Naive thymus-derived CD8-positive, alpha-beta T cell (primary cell): ENCODE measurements around the gene ELOVL1. TPM values are rescaled to one million over a fixed set of nuclear protein-coding genes. Genes with fewer than 3 reads are reported as not detected.

Experiments
- ATAC-seq, 2 donors: fragments of 150-1000 bp; cut with Tn5 transposase in 1 of 2; sonication (Bioruptor Pico), chemical (Tn5 transposase) in 1 of 2; 1 replicate in 1 of 2; 2 replicates in 1 of 2; pipeline ENCODE4 v1.10.0; 2021; ENCODE audit warnings: mild to moderate bottlenecking in 2 of 2, moderate library complexity in 2 of 2
- POLR2A ChIA-PET: fragments of 350-600 bp; sonication (Branson Sonifier 250); formaldehyde crosslinking; loops from one replicate; lab custom pipeline; 2021; ENCODE audit warnings: antibody characterized with exemption; lab: Charles Lee
- DNase-seq, 10 donors: peaks; one replicate each; pipeline versions ENCODE4 v3.0.0 to v3.0.0-alpha.2; 2020 to 2022
- H3K27ac Mint-ChIP-seq, 10 donors: one replicate each; pipeline ENCODE4 v1.8.0; 2020 to 2022; ENCODE audit warnings: mild to moderate bottlenecking in 10 of 10, mixed read lengths in 10 of 10, moderate library complexity in 4 of 10, inconsistent platforms in 1 of 10
- H3K27me3 Mint-ChIP-seq, 5 donors: one replicate each; pipeline ENCODE4 v1.8.0; 2021 to 2022; ENCODE audit warnings: mixed read lengths in 5 of 5
- H3K36me3 Mint-ChIP-seq, 3 donors: one replicate each; pipeline ENCODE4 v1.8.0; 2020 to 2022; ENCODE audit warnings: mixed read lengths in 3 of 3, mild to moderate bottlenecking in 2 of 3, inconsistent platforms in 1 of 3
- H3K4me1 Mint-ChIP-seq, 4 donors: one replicate each; pipeline ENCODE4 v1.8.0; 2021 to 2022; ENCODE audit warnings: mixed read lengths in 4 of 4
- H3K4me3 Mint-ChIP-seq, 10 donors: one replicate each; pipeline ENCODE4 v1.8.0; 2020 to 2022; ENCODE audit warnings: mild to moderate bottlenecking in 10 of 10, mixed read lengths in 10 of 10, moderate library complexity in 6 of 10, inconsistent platforms in 1 of 10
- H3K9me3 Mint-ChIP-seq, 9 donors: one replicate each; pipeline ENCODE4 v1.8.0; 2020 to 2022; ENCODE audit warnings: mixed read lengths in 9 of 9, mild to moderate bottlenecking in 3 of 9, inconsistent platforms in 1 of 9, moderate library complexity in 1 of 9
- polyA plus RNA-seq, 3 donors: library from polyadenylated mRNA; unstranded; fragments of 300-500 nt; fragmentation: Illumina TruSeq; gene quantifications; one replicate each; pipeline ENCODE4 v1.2.3, GENCODE V29; 2021
- total RNA-seq, 8 experiments: library from RNA in 2 of 8; stranded (reverse) in 2 of 8; gene quantifications; one replicate each; pipeline ENCODE4 v1.2.3 and lab custom pipeline; 2021 to 2026

Gene ELOVL1
- total and polyA plus RNA-seq, 5 experiments from 2014 or later, result 30.3 to 49.4 (median 39.8) TPM

- POLR2A ChIA-PET, result no interaction called here
- peaks cover 0 to 2% (median 0%) of the 10 kb centered on the region in 4 donors for H3K4me1 Mint-ChIP-seq
- H3K9me3 Mint-ChIP-seq, result no peaks in the 10 kb centered on the region
- H3K27me3 Mint-ChIP-seq, result peaks cover 0 to 1% (median 0%) of the 10 kb centered on the region in 5 donors
- DNase-seq (no peak), ATAC-seq (no peak)
- no peak within 1 kb of the TSS for H3K4me3 Mint-ChIP-seq
- H3K36me3 Mint-ChIP-seq, result no peaks in the 10 kb centered on the region
- H3K27ac Mint-ChIP-seq, result peak within 1 kb of the TSS in 2 of 10 donors; percentile 38 to 43
Measured at GRCh38 chr1:43337588-43337987, 30.2 kb downstream of the ELOVL1 start, which contains the start of gene MPL. TSS of gene MPL (plus strand) at chr1:43337818. CDS start at chr1:43337849, 31 bp downstream.

DNA sequence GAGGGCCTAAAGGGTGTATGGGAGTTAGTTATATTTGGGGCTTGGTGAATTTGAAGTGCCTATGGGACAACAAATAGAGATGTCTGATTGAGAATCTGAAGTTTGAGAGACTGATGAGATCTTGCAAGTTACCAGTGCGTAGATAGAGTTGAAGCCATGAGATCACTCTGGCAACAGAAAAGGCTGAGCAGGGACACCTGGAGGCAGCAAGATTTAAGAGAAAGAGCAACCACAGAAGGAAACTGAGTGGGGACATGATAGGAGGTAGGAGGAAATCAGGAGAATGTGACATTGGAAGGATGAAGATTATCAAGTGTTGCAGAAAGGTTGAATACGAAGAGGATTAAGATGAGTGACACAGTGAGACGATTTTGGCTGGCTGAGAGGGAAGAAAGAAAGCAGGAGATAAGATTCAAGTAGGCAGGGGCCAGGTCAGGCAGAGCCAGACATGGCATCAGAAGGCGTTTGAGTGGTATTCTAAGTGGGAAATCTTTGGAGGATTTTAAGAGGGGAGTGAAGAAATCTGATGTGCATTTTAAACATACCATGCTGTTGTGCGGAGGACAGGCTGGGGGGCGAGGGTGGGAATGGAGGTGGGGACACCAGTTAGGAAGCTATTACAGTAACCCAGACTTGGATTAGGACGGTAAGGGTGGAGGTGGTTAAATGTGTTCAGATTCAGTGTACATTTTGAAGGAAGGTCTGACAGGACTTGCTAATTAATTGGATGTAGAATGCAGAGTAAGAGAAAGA, 33.2 kb downstream of the ELOVL1 start:
- POLR2A ChIA-PET, result no interaction called here
- Mint-ChIP-seq H3K9me3 (no peaks in the 10 kb centered on the region), H3K27ac (peak overlapping the region in 2 of 10 donors; percentile 3 to 7), H3K4me3 (no peak overlapping the region), H3K4me1 (peaks cover 0 to 3% (median under 1%) of the 10 kb centered on the region in 4 donors), H3K36me3 (no peaks in the 10 kb centered on the region), H3K27me3 (peaks cover 0 to 1% (median 0%) of the 10 kb centered on the region in 5 donors)
- no peak for DNase-seq
- ATAC-seq, result no peak

GRCh38 chr1:43331688-43332087, 36.1 kb downstream of the ELOVL1 start:
- DNase-seq (no peak), ATAC-seq (no peak)
- Mint-ChIP-seq H3K27me3 (peaks cover 0 to 1% (median 0%) of the 10 kb centered on the region in 5 donors), H3K4me3 (no peak overlapping the region), H3K4me1 (peaks cover 0 to 9% (median 2%) of the 10 kb centered on the region in 4 donors), H3K9me3 (peaks cover 0 to 20% (median 5%) of the 10 kb centered on the region in 9 donors), H3K27ac (no peak overlapping the region), H3K36me3 (peaks cover 0 to 9% (median 2%) of the 10 kb centered on the region in 3 donors)
- POLR2A ChIA-PET, result no interaction called here

DNA sequence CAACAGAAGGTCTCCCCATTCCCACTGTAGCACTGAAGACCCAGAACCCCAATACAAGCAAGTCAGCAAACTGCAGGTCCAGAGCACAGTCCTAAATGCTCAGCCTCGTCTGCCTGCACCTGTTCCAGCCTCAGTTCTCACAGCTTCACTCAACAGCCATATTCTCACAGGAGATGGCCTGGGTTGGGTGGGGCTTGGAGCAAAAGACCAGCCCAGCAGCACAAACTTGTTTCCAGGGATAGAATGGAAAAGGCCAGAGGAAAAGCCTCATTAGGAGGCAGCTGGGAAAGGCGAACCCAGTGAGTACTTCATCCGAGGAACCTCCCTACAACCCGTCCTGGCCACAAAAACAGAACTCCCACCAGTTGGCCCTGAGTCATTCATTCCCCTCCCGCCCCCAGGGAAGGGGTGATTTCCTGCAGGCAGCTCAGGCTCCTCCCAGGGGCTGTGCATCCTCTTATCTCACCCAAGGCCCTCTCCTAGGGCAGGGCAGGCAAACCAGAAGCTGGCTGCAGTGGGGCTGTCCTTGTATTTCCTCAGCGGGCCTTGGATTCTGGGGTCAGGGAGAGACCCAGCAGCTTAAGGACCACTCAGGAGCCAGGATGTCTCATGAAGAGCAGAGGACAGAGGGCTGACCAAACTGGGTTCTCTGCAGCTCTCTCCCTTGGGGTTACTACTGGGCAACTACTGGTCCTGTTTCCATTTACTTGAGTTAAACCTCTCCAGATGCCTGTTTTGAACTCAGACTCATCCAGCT, 37.6 kb downstream of the ELOVL1 start:
- no peak overlapping the region for H3K4me3 Mint-ChIP-seq
- H3K4me1 Mint-ChIP-seq, result peaks cover 0 to 9% (median 2%) of the 10 kb centered on the region in 4 donors
- no peaks in the 10 kb centered on the region for H3K27me3 Mint-ChIP-seq
- peaks cover 2 to 28% (median 6%) of the 10 kb centered on the region in 9 donors for H3K9me3 Mint-ChIP-seq
- peaks cover 0 to 16% (median 8%) of the 10 kb centered on the region in 3 donors for H3K36me3 Mint-ChIP-seq
- no peak for ATAC-seq
- no peak for DNase-seq
- POLR2A ChIA-PET, result interaction anchor here (0.9 kb wide), 1 partner anchor 9 kb away, joined by 3 read pairs; no protein-coding TSS in a partner anchor
- H3K27ac Mint-ChIP-seq, result no peak overlapping the region

- peaks cover 0 to 9% (median 2%) of the 10 kb centered on the region in 4 donors for H3K4me1 Mint-ChIP-seq
- no peaks in the 10 kb centered on the region for H3K27me3 Mint-ChIP-seq
- no peak overlapping the region for H3K4me3 Mint-ChIP-seq
- H3K9me3 Mint-ChIP-seq, result peaks cover 6 to 41% (median 20%) of the 10 kb centered on the region in 9 donors
- POLR2A ChIA-PET, result no interaction called here
- H3K27ac Mint-ChIP-seq, result peak overlapping the region in 3 of 10 donors; percentile 42 to 72 (median 63)
- peaks cover 0 to 28% (median 18%) of the 10 kb centered on the region in 3 donors for H3K36me3 Mint-ChIP-seq
- ATAC-seq (no peak), DNase-seq (no peak)
Measured at GRCh38 chr1:43327549-43328292, 40.1 kb downstream of the ELOVL1 start.

DNA sequence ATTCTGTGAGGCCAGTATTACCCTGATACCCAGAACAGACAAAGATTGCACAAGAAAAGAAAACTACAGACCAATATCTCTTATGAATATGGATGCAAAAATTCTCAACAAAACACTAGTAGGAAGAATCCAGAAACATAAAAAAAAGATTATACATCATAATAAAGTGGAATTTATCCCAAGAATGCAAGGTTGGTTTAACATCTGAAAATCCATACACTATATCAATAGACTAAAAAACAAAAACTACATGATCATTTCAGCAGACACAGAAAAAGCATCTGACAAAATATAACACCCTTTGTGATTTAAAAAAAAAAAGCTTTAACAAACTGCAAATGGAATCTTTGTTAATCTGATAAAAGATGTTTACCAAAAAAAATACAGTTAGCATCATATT, 42.4 kb downstream of the ELOVL1 start:
- H3K27ac Mint-ChIP-seq, result no peak overlapping the region
- POLR2A ChIA-PET, result no interaction called here
- H3K4me3 Mint-ChIP-seq, result no peak overlapping the region
- peaks cover 0 to 9% (median 2%) of the 10 kb centered on the region in 4 donors for H3K4me1 Mint-ChIP-seq
- H3K9me3 Mint-ChIP-seq, result peaks cover 6 to 41% (median 20%) of the 10 kb centered on the region in 9 donors
- DNase-seq, result no peak
- H3K27me3 Mint-ChIP-seq, result no peaks in the 10 kb centered on the region
- peaks cover 0 to 28% (median 18%) of the 10 kb centered on the region in 3 donors for H3K36me3 Mint-ChIP-seq
- no peak for ATAC-seq

DNA sequence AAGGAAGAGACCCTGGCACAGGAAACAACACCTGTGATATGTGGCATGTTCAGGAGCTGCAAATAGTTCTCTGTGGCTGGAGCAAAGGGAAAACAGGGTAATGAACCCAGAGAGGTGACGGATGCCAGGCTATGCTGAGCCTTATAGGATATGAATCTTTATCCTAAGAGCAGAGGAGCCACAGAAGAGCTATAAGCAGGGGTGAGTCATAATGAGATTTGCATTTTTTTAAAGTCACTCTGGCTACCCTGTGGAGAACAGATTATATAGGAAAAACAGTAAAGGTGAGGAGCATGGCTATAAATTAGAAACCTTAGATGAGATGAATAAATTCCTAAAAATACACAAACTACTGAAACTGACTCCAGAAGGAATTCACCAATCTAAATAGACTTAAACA, 43.0 kb downstream of the ELOVL1 start:
- H3K9me3 Mint-ChIP-seq, result peaks cover 6 to 41% (median 20%) of the 10 kb centered on the region in 9 donors
- H3K4me3 Mint-ChIP-seq, result no peak overlapping the region
- H3K27ac Mint-ChIP-seq, result no peak overlapping the region
- ATAC-seq, result no peak
- no peak for DNase-seq
- H3K27me3 Mint-ChIP-seq, result no peaks in the 10 kb centered on the region
- H3K36me3 Mint-ChIP-seq, result peaks cover 0 to 28% (median 18%) of the 10 kb centered on the region in 3 donors
- POLR2A ChIA-PET, result no interaction called here
- peaks cover 0 to 7% (median 2%) of the 10 kb centered on the region in 4 donors for H3K4me1 Mint-ChIP-seq

GRCh38 chr1:43322506-43322905, 45.3 kb downstream of the ELOVL1 start:
- no peak overlapping the region for H3K4me3 Mint-ChIP-seq
- POLR2A ChIA-PET, result no interaction called here
- H3K27ac Mint-ChIP-seq, result no peak overlapping the region
- no peaks in the 10 kb centered on the region for H3K27me3 Mint-ChIP-seq
- ATAC-seq (no peak), DNase-seq (peak in 1 of 10 donors; percentile 26)
- peaks cover 0 to 24% (median 16%) of the 10 kb centered on the region in 3 donors for H3K36me3 Mint-ChIP-seq
- H3K4me1 Mint-ChIP-seq, result peaks cover 0 to 4% (median under 1%) of the 10 kb centered on the region in 4 donors
- peaks cover 1 to 29% (median 17%) of the 10 kb centered on the region in 9 donors for H3K9me3 Mint-ChIP-seq

- POLR2A ChIA-PET, result interaction anchor here (0.6 to 1.5 kb wide), 2 partner anchors 8 to 76 kb away, joined by 3 read pairs; no protein-coding TSS in a partner anchor
- no peak for ATAC-seq
- no peak overlapping the region for H3K27ac Mint-ChIP-seq
- H3K4me1 Mint-ChIP-seq, result peaks cover 0 to 2% (median 0%) of the 10 kb centered on the region in 4 donors
- DNase-seq, result peak in 1 of 10 donors; percentile 51
- H3K4me3 Mint-ChIP-seq, result no peak overlapping the region
- peaks cover 0 to 19% (median 16%) of the 10 kb centered on the region in 3 donors for H3K36me3 Mint-ChIP-seq
- H3K9me3 Mint-ChIP-seq, result peaks cover 1 to 21% (median 16%) of the 10 kb centered on the region in 9 donors
- no peaks in the 10 kb centered on the region for H3K27me3 Mint-ChIP-seq
Measured at GRCh38 chr1:43321331-43321891, 46.4 kb downstream of the ELOVL1 start.

DNA sequence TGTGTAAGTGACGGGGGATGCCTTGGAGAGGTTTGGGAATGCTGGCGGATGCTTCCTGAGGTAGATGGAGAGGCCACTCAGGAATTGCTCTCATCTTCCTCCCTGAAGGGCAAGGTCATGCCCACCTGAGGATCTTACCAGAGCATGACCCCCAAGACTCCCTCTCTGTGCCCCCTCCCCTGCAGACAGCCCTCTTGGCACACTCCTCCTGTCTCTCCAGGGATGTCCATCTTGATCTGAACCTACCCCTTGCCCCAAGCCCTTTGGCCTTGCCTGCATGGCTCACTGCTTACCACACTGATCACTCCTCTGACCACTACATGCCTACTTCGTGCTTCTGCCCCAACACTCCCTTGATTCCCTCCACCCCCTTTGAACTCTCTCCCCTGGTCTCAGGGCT, 48.0 kb downstream of the ELOVL1 start:
- peaks cover 0 to 8% (median 7%) of the 10 kb centered on the region in 3 donors for H3K36me3 Mint-ChIP-seq
- POLR2A ChIA-PET, result no interaction called here
- no peak for ATAC-seq
- DNase-seq, result no peak
- no peak overlapping the region for H3K4me3 Mint-ChIP-seq
- no peaks in the 10 kb centered on the region for H3K27me3 Mint-ChIP-seq
- peaks cover 0 to 2% (median 0%) of the 10 kb centered on the region in 4 donors for H3K4me1 Mint-ChIP-seq
- H3K27ac Mint-ChIP-seq, result peak overlapping the region in 2 of 10 donors; percentile 52 to 73
- H3K9me3 Mint-ChIP-seq, result peaks cover 0 to 10% (median 7%) of the 10 kb centered on the region in 9 donors

GRCh38 chr1:43319288-43319687, 48.5 kb downstream of the ELOVL1 start:
- peaks cover 0 to 5% (median 2%) of the 10 kb centered on the region in 9 donors for H3K9me3 Mint-ChIP-seq

GRCh38 chr1:43318831-43319230, 49.0 kb downstream of the ELOVL1 start:
- no peaks in the 10 kb centered on the region for H3K4me1 Mint-ChIP-seq
- no peaks in the 10 kb centered on the region for H3K27me3 Mint-ChIP-seq
- DNase-seq, result no peak
- no peak for ATAC-seq
- POLR2A ChIA-PET, result no interaction called here
- H3K36me3 Mint-ChIP-seq, result no peaks in the 10 kb centered on the region
- H3K4me3 Mint-ChIP-seq, result no peak overlapping the region
- H3K9me3 Mint-ChIP-seq, result peaks cover 0 to under 1% (median 0%) of the 10 kb centered on the region in 9 donors
- H3K27ac Mint-ChIP-seq, result peak overlapping the region in 1 of 10 donors; percentile 52

More at GRCh38 chr1:43319288-43319687, 48.5 kb downstream of the ELOVL1 start:
- DNase-seq (no peak), ATAC-seq (no peak)
- no peak overlapping the region for H3K4me3 Mint-ChIP-seq
- peaks cover 0 to 1% (median 0%) of the 10 kb centered on the region in 4 donors for H3K4me1 Mint-ChIP-seq
- no peaks in the 10 kb centered on the region for H3K27me3 Mint-ChIP-seq
- H3K27ac Mint-ChIP-seq, result peak overlapping the region in 1 of 10 donors; percentile 52
- POLR2A ChIA-PET, result no interaction called here
- peaks cover 0 to 3% (median 2%) of the 10 kb centered on the region in 3 donors for H3K36me3 Mint-ChIP-seq
